H54 (cell line): ENCODE results near the gene PTPRU.

Experiments
- DNase-seq: peaks from one replicate; pipeline ENCODE4 v3.0.0; 2011; ENCODE audit warnings: low spot score, mixed read lengths; ENCODE audit not compliant: insufficient read length
- FAIRE-seq: peaks from 3 replicates; lab custom pipeline; 2011; peaks lifted over from hg19 to GRCh38; lab: Jason Lieb, UNC
- POLR2A ChIP-seq: IDR thresholded peaks from 2 replicates; pipeline ENCODE4 v1.6.1; 2011; ENCODE audit warnings: low read depth, mild to moderate bottlenecking, low read length

PTPRU gene

DNA sequence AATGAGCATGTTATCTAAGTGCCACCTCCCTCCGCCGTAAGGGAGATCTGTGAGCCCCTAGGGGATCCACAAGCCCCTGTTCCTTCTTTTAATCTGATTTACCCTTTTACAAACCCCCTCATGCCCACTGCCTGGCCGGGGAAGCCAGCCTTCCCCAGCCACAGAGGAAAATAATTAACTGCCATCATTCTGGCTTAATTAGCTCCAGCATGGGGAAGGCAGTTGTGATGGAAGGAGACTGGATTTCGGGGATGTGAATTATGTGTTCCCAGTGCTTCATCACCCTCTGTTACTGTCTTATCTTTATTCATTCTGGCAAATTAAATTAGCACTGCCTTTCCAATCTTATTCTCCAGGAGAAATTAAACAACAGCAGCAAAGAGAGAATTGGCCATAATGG, 135.8 kb downstream of the PTPRU start:
- no peak for TF ChIP-seq POLR2A
- FAIRE-seq (no peak), DNase-seq (no peak)
